ENCODE measurements around the gene MBD5.

GRCh38 chr2:148202237-148202636 lies 181.3 kb downstream of the MBD5 start:
- TF ChIP-seq JUND (IDR thresholded peaks at IDR 0.05) (no peak), CTCF (IDR thresholded peaks at IDR 0.05; ENCODE audit: low read depth, low read length, missing input control) (no peak), RAD21 (IDR thresholded peaks at IDR 0.05) (no peak), REST (IDR thresholded peaks at IDR 0.05) (no peak), HNF4A (conservative IDR thresholded peaks at IDR 0.05) (no peak), ZBTB33 (IDR thresholded peaks at IDR 0.05) (no peak), ATF3 (IDR thresholded peaks at IDR 0.05) (no peak), GABPA (IDR thresholded peaks at IDR 0.05 in 1 of 2, conservative IDR thresholded peaks at IDR 0.05 in 1 of 2) (no peak), MAX (IDR thresholded peaks at IDR 0.05) (no peak)

Measured in liver (tissue), 3 donors.